HEK293 (cell line): ENCODE data around the gene BRMS1.

Experiments used
- GFI1B ChIP-seq: fragments of 450-650 bp; formaldehyde crosslinking; IDR thresholded peaks from 2 replicates; pipeline ENCODE4 v1.5.1; 2016; ENCODE audit warnings: missing biosample characterization, missing genetic modification characterization
- IKZF3 ChIP-seq: fragments of 450-650 bp; IDR thresholded peaks from 2 replicates; pipeline ENCODE4 v1.5.0; 2018; ENCODE audit warnings: missing biosample characterization, mild to moderate bottlenecking, missing genetic modification characterization, moderate library complexity
- KLF10 ChIP-seq: fragments of 450-650 bp; IDR thresholded peaks from 2 replicates; pipeline ENCODE4 v1.5.1; 2018; ENCODE audit warnings: missing biosample characterization, mild to moderate bottlenecking, missing genetic modification characterization
- KLF17 ChIP-seq: fragments of 450-650 bp; formaldehyde crosslinking; IDR thresholded peaks from 2 replicates; pipeline ENCODE4 v1.5.1; 2016; ENCODE audit warnings: missing biosample characterization, missing genetic modification characterization
- OSR2 ChIP-seq: fragments of 450-650 bp; formaldehyde crosslinking; IDR thresholded peaks from 2 replicates; pipeline ENCODE4 v1.5.1; 2016; ENCODE audit warnings: missing biosample characterization, missing genetic modification characterization
- PRDM6 ChIP-seq: fragments of 450-650 bp; formaldehyde crosslinking; IDR thresholded peaks from 2 replicates; pipeline ENCODE4 v1.5.1; 2017; ENCODE audit warnings: missing biosample characterization, missing genetic modification characterization
- SALL2 ChIP-seq: fragments of 450-650 bp; formaldehyde crosslinking; IDR thresholded peaks from 2 replicates; pipeline ENCODE4 v1.5.0; 2017; ENCODE audit warnings: missing biosample characterization, mild to moderate bottlenecking, missing genetic modification characterization, borderline replicate concordance
- SCRT2 ChIP-seq: fragments of 450-650 bp; formaldehyde crosslinking; IDR thresholded peaks from 2 replicates; pipeline ENCODE4 v1.5.1; 2016; ENCODE audit warnings: missing biosample characterization, missing genetic modification characterization
- SP3 ChIP-seq: fragments of 450-650 bp; formaldehyde crosslinking; IDR thresholded peaks from 2 replicates; pipeline ENCODE4 v1.5.1; 2016; ENCODE audit warnings: missing biosample characterization, missing genetic modification characterization
- ZBTB1 ChIP-seq: fragments of 450-650 bp; formaldehyde crosslinking; IDR thresholded peaks from 2 replicates; pipeline ENCODE4 v1.5.1; 2016; ENCODE audit warnings: missing biosample characterization, missing genetic modification characterization
- ZBTB17 ChIP-seq: fragments of 450-650 bp; formaldehyde crosslinking; IDR thresholded peaks from 2 replicates; pipeline ENCODE4 v1.5.1; 2016; ENCODE audit warnings: missing biosample characterization, missing genetic modification characterization
- ZBTB48 ChIP-seq: fragments of 450-650 bp; formaldehyde crosslinking; IDR thresholded peaks from 2 replicates; pipeline ENCODE4 v1.5.1; 2016; ENCODE audit warnings: missing biosample characterization, missing genetic modification characterization
- ZFP41 ChIP-seq: fragments of 450-650 bp; formaldehyde crosslinking; IDR thresholded peaks from 2 replicates; pipeline ENCODE4 v1.5.1; 2016; ENCODE audit warnings: missing biosample characterization, missing genetic modification characterization, borderline replicate concordance
- ZIC2 ChIP-seq: fragments of 450-650 bp; formaldehyde crosslinking; IDR thresholded peaks from 2 replicates; pipeline ENCODE4 v1.5.1; 2016; ENCODE audit warnings: missing biosample characterization, missing genetic modification characterization
- ZNF138 ChIP-seq: fragments of 450-650 bp; formaldehyde crosslinking; IDR thresholded peaks from 2 replicates; pipeline ENCODE4 v1.5.1; 2016; ENCODE audit warnings: missing biosample characterization, missing genetic modification characterization, borderline replicate concordance
- ZNF19 ChIP-seq: fragments of 450-650 bp; formaldehyde crosslinking; IDR thresholded peaks from 2 replicates; pipeline ENCODE4; 2016; ENCODE audit warnings: missing biosample characterization, missing genetic modification characterization, low read depth
- ZNF280C ChIP-seq: fragments of 450-650 bp; formaldehyde crosslinking; IDR thresholded peaks from 2 replicates; pipeline ENCODE4 v1.5.1; 2016; ENCODE audit warnings: missing biosample characterization, missing genetic modification characterization
- ZNF362 ChIP-seq: fragments of 450-650 bp; formaldehyde crosslinking; IDR thresholded peaks from 2 replicates; pipeline ENCODE4 v1.5.1; 2016; ENCODE audit warnings: missing biosample characterization, missing genetic modification characterization
- ZNF37A ChIP-seq: fragments of 450-650 bp; IDR thresholded peaks from 2 replicates; pipeline ENCODE4 v1.5.1; 2018; ENCODE audit warnings: missing biosample characterization, missing genetic modification characterization
- ZNF398 ChIP-seq: fragments of 450-650 bp; formaldehyde crosslinking; IDR thresholded peaks from 2 replicates; pipeline ENCODE4 v1.5.1; 2017; ENCODE audit warnings: missing biosample characterization, missing genetic modification characterization
- ZNF416 ChIP-seq: fragments of 450-650 bp; formaldehyde crosslinking; IDR thresholded peaks from 2 replicates; pipeline ENCODE4 v1.5.1; 2016; ENCODE audit warnings: missing biosample characterization, missing genetic modification characterization
- ZNF560 ChIP-seq: fragments of 450-650 bp; formaldehyde crosslinking; IDR thresholded peaks from 2 replicates; pipeline ENCODE4 v1.5.1; 2017; ENCODE audit warnings: missing biosample characterization, missing genetic modification characterization, borderline replicate concordance
- ZNF610 ChIP-seq: fragments of 450-650 bp; formaldehyde crosslinking; IDR thresholded peaks from 2 replicates; pipeline ENCODE4 v1.5.1; 2016; ENCODE audit warnings: missing biosample characterization, missing genetic modification characterization, borderline replicate concordance
- ZNF621 ChIP-seq: fragments of 450-650 bp; formaldehyde crosslinking; IDR thresholded peaks from 2 replicates; pipeline ENCODE4 v1.5.1; 2017; ENCODE audit warnings: missing biosample characterization, missing genetic modification characterization

BRMS1 gene

GRCh38 chr11:66371627-66372415 is 26.9 kb upstream of the BRMS1 start, which contains the start of gene SLC29A2 (continued):
- peak; percentile 93 for TF ChIP-seq ZIC2 (tag by site-specific recombination)
- 0 out of 2 replicates have a peak, but pooled peaks have one; percentile 1 for TF ChIP-seq OSR2 (tag by site-specific recombination)
- no peak for TF ChIP-seq GFI1B
- no peak for TF ChIP-seq ZNF560 (tag by site-specific recombination)
- peak; percentile 95 for TF ChIP-seq ZNF362
- TF ChIP-seq ZNF19 (tag by site-specific recombination): no peak
- no peak for TF ChIP-seq ZNF280C (tag by site-specific recombination)
- peak; percentile 80 for TF ChIP-seq SP3 (tag by site-specific recombination)
- no peak for TF ChIP-seq ZNF37A (tag by site-specific recombination)
- no peak for TF ChIP-seq SALL2 (tag by site-specific recombination)
- TF ChIP-seq ZNF138 (tag by site-specific recombination): no peak
- TF ChIP-seq KLF17 (tag by site-specific recombination): peak; percentile 60
- TF ChIP-seq ZBTB17: peak; percentile 28; the same call in 1 of the 2 replicates
- TF ChIP-seq ZBTB48 (tag by site-specific recombination): peak; percentile 89
- TF ChIP-seq ZNF621 (tag by site-specific recombination): no peak
- peak; percentile 88 for TF ChIP-seq ZBTB1 (tag by site-specific recombination)
- peak; percentile 51 for TF ChIP-seq IKZF3 (tag by site-specific recombination)
- TF ChIP-seq KLF10: peak; percentile 72
- TF ChIP-seq ZFP41: no peak
- TF ChIP-seq ZNF416 (tag by site-specific recombination): no peak
- peak; percentile 39; the same call in 1 of the 2 replicates for TF ChIP-seq ZNF610 (tag by site-specific recombination)
- TF ChIP-seq PRDM6 (tag by site-specific recombination): no peak
- TF ChIP-seq ZNF398 (tag by site-specific recombination): peak; percentile 98
- peak; percentile 91 for TF ChIP-seq SCRT2 (tag by site-specific recombination)
